Heart right ventricle (tissue), 16 donors: ENCODE measurements around the gene TRAFD1. TPM values are rescaled to one million over a fixed set of nuclear protein-coding genes. Genes with fewer than 3 reads are reported as not detected.

Experiments
- ATAC-seq, 8 donors: fragments of 200-7000 bp; cut with Tn5 transposase; one replicate each; pipeline ENCODE4 v1.9.1; 2020; ENCODE audit warnings: mild to moderate bottlenecking in 8 of 8, moderate library complexity in 8 of 8, moderate number of reproducible peaks in 1 of 8
- DNase-seq, 2 donors: peaks; one replicate each; pipeline ENCODE4 v3.0.0-alpha.2; 2020
- H3K27ac ChIP-seq, 10 donors: fragments of 200-600 bp; sonication (generic) in 2 of 10; one replicate each; pipeline versions ENCODE4 v1.5.0 to v1.8.0; 2020 to 2022; ENCODE audit warnings: mild to moderate bottlenecking in 3 of 10
- H3K27me3 ChIP-seq, 7 donors: fragments of 200-600 bp; one replicate each; pipeline ENCODE4 v1.8.0; 2021 to 2022; ENCODE audit warnings: mild to moderate bottlenecking in 2 of 7
- H3K36me3 ChIP-seq, 9 donors: fragments of 200-600 bp; sonication (generic) in 1 of 9; one replicate each; pipeline versions ENCODE4 v1.5.0 to v1.8.0; 2020 to 2022; ENCODE audit warnings: mild to moderate bottlenecking in 2 of 9
- H3K4me1 ChIP-seq, 9 donors: fragments of 200-600 bp; sonication (generic) in 1 of 9; one replicate each; pipeline versions ENCODE4 v1.5.0 to v1.8.0; 2020 to 2022; ENCODE audit warnings: mild to moderate bottlenecking in 4 of 9
- H3K4me3 ChIP-seq, 10 donors: fragments of 200-600 bp; sonication (generic) in 2 of 10; one replicate each; pipeline versions ENCODE4 v1.5.0 to v1.8.0; 2020 to 2022; ENCODE audit warnings: mild to moderate bottlenecking in 7 of 10, moderate library complexity in 2 of 10
- H3K9me3 ChIP-seq, 11 donors: fragments of 200-600 bp in 10 of 11; sonication (generic) in 2 of 11; one replicate each; pipeline versions ENCODE4 v1.5.0 to v1.8.0; 2013 to 2022; ENCODE audit warnings: mild to moderate bottlenecking in 2 of 11, control low read depth in 1 of 11, moderate library complexity in 1 of 11
- CTCF ChIP-seq, 9 donors: fragments of 200-600 bp; sonication (generic) in 2 of 9; IDR thresholded peaks; one replicate each; pipeline versions ENCODE4 v1.5.0 to v1.8.0; 2021 to 2022; ENCODE audit warnings: antibody characterized with exemption in 9 of 9, mild to moderate bottlenecking in 5 of 9, moderate library complexity in 1 of 9
- WGBS, 2 donors: extraction: QIAGEN DNeasy Blood & Tissue Kit; methylation state at CpG; one replicate each; pipeline ENCODE4 v1.1.7; 2013; ENCODE audit warnings: inconsistent platforms in 1 of 2; 5-methylcytosine and 5-hydroxymethylcytosine counted together
- intact Hi-C, 10 donors: fragments of 100-400 bp; cut with DNase I; formaldehyde crosslinking; loops; one replicate each; pipeline versions ENCODE4 v1.11.1 to v1.14.2; 2022
- polyA plus RNA-seq, 2 donors: library from polyadenylated mRNA; stranded (reverse); fragments of 200-250 nt; gene quantifications; one replicate each; pipeline ENCODE4 v1.2.3, GENCODE V29; 2013
- total RNA-seq, 10 donors: library from RNA; stranded (reverse); fragmentation: NEBNext Ultra II Directional in 3 of 10; extraction: Animal tissue kit (Norgen Biotek cat#: 25700) in 3 of 10; gene quantifications; one replicate each; pipeline versions ENCODE4 v1.2.1 to v1.2.4, GENCODE V29; 2021 to 2023
- donor health status: Arrhythmogenic right ventricular cardiomyopathy.
- donor health status: ischemic (EF 13 %, LVEDD 7.1; RV severe dilation, severe dysfunction).
- donor health status: healthy with polysubstance abuse.
- donor health status: DM: no; HTN: yes; CAD: no.
- donor health status: DM: no; HTN: no; CAD: no.
- donor health status: ischemic (EF 25% LVEDD 6.9; RV normal size, moderate dysfunction).
- donor health status: ischemic (EF 25% LVEDD 5.7; RV mildly dilated, moderate dysfunction).
- donor health status: healthy.
- donor health status: DM: yes; HTN: yes; CAD: no.
- donor health status: Ischemic cardiomyopathy.
- donor health status: ischemic (EF 35%, LVEDD 5.7; RV mildly dilated, moderate dysfunction).
- donor health status: nonischemic (EF 11% LVEDD 7.7; RV severe dilation, severe dysfunction).
- donor health status: DM: yes; HTN: yes; CAD: no.
- donor health status: PGD.
- donor health status: ischemic (EF 29% LVEDD 5.4; RV normal size, mild dysfunction).
- donor health status: nonischemic (EF 23%, LVEDD 6.1; RV moderate dilation, normal function).

Gene TRAFD1
- total and polyA plus RNA-seq, 12 donors = 7.8 to 72.5 (median 24.3) TPM

- peaks cover 0 to 9% (median 0%) of the 10 kb centered on the region in 11 donors for H3K9me3 ChIP-seq
- TF ChIP-seq CTCF (IDR thresholded peaks at IDR 0.05) = no peak
- DNase-seq = no peak
- peaks cover 0 to 90% (median 44%) of the 10 kb centered on the region in 9 donors for H3K36me3 ChIP-seq
- peaks cover 0 to 6% (median 0%) of the 10 kb centered on the region in 9 donors for H3K4me1 ChIP-seq
- ATAC-seq = no peak
- 93 to 97% methylated on average over 8 of the region's 8 CpGs for WGBS, 2 donors
- H3K4me3 ChIP-seq = no peak overlapping the region
- H3K27ac ChIP-seq = no peak overlapping the region
- H3K27me3 ChIP-seq = no peaks in the 10 kb centered on the region
- intact Hi-C loops = no loop called here
Measured at GRCh38 chr12:112163056-112163455, 37.7 kb downstream of the TRAFD1 start.

- no peak overlapping the region for H3K27ac ChIP-seq
- peaks cover 0 to 90% (median 46%) of the 10 kb centered on the region in 9 donors for H3K36me3 ChIP-seq
- peaks cover 0 to 6% (median 0%) of the 10 kb centered on the region in 9 donors for H3K4me1 ChIP-seq
- intact Hi-C loops = no loop called here
- 96 to 97% methylated on average over 22 of the region's 22 CpGs for WGBS, 2 donors
- no peak overlapping the region for H3K4me3 ChIP-seq
- TF ChIP-seq CTCF (IDR thresholded peaks at IDR 0.05) = no peak
- ATAC-seq (no peak), DNase-seq (no peak)
- H3K27me3 ChIP-seq = no peaks in the 10 kb centered on the region
- H3K9me3 ChIP-seq = peaks cover 0 to 4% (median 0%) of the 10 kb centered on the region in 11 donors
Measured at GRCh38 chr12:112163471-112163991, 38.2 kb downstream of the TRAFD1 start.

GRCh38 chr12:112164011-112164660 lies 38.8 kb downstream of the TRAFD1 start:
- H3K27ac ChIP-seq = no peak overlapping the region
- no peak for ATAC-seq
- H3K4me3 ChIP-seq = no peak overlapping the region
- 93 to 96% methylated on average over 25 to 26 of the region's 26 CpGs for WGBS, 2 donors
- H3K9me3 ChIP-seq = no peaks in the 10 kb centered on the region
- peaks cover 0 to 6% (median 0%) of the 10 kb centered on the region in 9 donors for H3K4me1 ChIP-seq
- DNase-seq = no peak
- TF ChIP-seq CTCF (IDR thresholded peaks at IDR 0.05) = no peak
- no peaks in the 10 kb centered on the region for H3K27me3 ChIP-seq
- peaks cover 0 to 90% (median 42%) of the 10 kb centered on the region in 9 donors for H3K36me3 ChIP-seq
- intact Hi-C loops = no loop called here

GRCh38 chr12:112165624-112166023 lies 40.3 kb downstream of the TRAFD1 start:
- H3K36me3 ChIP-seq = peaks cover 0 to 90% (median 29%) of the 10 kb centered on the region in 9 donors
- TF ChIP-seq CTCF (IDR thresholded peaks at IDR 0.05) = no peak
- no peak for DNase-seq
- WGBS, 2 donors = 95 to 98% methylated on average over 13 of the region's 13 CpGs
- no peak for ATAC-seq
- intact Hi-C loops = no loop called here
- no peak overlapping the region for H3K27ac ChIP-seq
- H3K4me1 ChIP-seq = peaks cover 0 to 6% (median 0%) of the 10 kb centered on the region in 9 donors
- no peaks in the 10 kb centered on the region for H3K9me3 ChIP-seq
- no peaks in the 10 kb centered on the region for H3K27me3 ChIP-seq
- H3K4me3 ChIP-seq = no peak overlapping the region
